Measurements from ENCODE around the gene DPYSL4.

DPYSL4 gene

DNA sequence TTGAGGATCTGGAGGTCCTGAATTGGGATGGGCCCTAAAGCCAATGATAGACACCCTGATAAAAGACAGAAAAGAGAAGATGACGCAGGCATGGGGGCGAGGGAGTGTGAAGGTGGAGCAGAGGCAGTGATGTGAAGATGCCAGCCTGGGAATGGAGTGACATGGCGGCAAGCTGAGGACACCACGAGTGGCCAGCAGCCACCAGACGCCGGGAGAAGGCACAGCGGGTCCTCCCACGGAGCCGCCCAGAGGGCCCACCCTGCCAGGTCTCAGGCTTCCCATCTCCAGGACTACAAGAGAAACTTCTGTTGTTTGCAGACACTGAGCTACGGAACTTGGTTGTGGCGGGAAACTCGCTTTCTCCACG, 44.9 kb downstream of the DPYSL4 start:
- DNase-seq (ENCODE audit: extremely low read depth, low read depth): no peak
- TF ChIP-seq, protein P1, sequence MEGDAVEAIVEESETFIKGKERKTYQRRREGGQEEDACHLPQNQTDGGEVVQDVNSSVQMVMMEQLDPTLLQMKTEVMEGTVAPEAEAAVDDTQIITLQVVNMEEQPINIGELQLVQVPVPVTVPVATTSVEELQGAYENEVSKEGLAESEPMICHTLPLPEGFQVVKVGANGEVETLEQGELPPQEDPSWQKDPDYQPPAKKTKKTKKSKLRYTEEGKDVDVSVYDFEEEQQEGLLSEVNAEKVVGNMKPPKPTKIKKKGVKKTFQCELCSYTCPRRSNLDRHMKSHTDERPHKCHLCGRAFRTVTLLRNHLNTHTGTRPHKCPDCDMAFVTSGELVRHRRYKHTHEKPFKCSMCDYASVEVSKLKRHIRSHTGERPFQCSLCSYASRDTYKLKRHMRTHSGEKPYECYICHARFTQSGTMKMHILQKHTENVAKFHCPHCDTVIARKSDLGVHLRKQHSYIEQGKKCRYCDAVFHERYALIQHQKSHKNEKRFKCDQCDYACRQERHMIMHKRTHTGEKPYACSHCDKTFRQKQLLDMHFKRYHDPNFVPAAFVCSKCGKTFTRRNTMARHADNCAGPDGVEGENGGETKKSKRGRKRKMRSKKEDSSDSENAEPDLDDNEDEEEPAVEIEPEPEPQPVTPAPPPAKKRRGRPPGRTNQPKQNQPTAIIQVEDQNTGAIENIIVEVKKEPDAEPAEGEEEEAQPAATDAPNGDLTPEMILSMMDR (IDR thresholded peaks at IDR 0.05; ENCODE audit: low read depth, low read length, missing control alignments): no peak
- H3K4me3 ChIP-seq (replicated peaks; ENCODE audit: low read depth, low read length): no peak overlapping the region

DNA sequence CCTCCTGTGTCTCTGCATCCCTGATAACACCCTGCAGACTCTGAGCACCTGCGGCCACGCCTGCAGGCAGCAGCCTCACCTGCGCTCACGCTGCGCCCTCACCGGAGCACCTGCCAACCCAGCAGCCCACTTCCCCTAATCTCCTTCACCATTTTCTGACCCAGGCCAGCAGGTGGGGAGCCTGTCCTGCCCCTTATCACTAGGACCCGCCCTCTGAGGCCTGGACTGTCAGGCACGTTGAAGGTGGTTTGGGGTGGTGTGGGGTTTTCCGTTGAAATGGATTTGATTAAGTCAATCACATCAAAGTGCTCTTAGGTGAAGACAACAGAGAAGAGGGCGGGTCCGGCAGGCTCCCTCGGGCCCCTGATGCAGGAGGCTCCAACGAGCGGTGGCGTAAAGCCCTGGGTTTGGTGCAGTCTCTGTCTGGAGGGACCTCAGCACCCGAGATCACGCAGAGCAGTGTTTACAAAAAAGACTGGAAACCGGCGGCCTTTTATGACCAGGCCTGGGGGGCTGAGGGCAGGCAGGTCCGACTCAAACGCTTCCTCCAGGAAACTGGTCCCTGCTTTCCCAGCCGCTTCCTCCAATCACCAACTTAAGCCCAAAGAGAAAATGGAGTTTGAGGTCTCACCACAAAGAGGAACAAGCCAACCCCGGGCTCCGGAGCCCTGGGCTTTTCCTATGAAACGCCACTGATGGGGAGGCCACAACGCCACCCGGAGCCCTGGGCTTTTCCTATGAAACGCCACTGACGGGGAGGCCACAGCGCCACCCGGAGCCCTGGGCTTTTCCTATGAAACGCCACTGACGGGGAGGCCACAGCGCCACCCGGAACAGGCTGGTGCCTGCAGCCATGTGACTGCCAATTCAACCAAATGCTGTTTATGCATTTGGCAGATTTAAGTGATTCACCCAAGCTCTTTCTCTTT, 45.5 kb downstream of the DPYSL4 start:
- no peak overlapping the region for H3K4me3 ChIP-seq (replicated peaks; ENCODE audit: low read depth, low read length)
- TF ChIP-seq, protein P1 (IDR thresholded peaks at IDR 0.05; ENCODE audit: low read depth, low read length, missing control alignments): no peak
- DNase-seq (ENCODE audit: extremely low read depth, low read depth): no peak

DNA sequence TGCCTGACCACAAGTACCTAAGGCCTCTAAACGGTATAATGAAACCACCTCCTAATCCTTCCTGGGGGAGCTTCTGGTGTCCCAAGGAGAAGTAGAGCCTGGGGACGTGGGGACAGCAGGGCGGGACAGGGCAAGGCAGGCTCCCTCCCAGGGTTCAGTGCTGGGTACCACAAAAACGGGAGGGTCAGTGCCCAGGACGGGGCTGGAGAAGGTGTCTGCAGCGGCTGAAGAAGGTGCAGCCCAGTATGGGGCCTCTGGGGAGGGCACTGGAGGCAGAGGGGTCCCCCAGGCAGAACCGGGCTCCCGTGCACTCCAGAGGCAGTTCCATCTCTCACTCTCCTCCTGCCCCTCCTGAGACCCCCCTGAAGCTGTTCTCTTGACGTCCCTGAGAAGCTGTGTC, 46.2 kb downstream of the DPYSL4 start:
- TF ChIP-seq, protein P1 (IDR thresholded peaks at IDR 0.05; ENCODE audit: low read depth, low read length, missing control alignments): no peak
- H3K4me3 ChIP-seq (replicated peaks; ENCODE audit: low read depth, low read length): no peak overlapping the region
- DNase-seq (ENCODE audit: extremely low read depth, low read depth): no peak

DNA sequence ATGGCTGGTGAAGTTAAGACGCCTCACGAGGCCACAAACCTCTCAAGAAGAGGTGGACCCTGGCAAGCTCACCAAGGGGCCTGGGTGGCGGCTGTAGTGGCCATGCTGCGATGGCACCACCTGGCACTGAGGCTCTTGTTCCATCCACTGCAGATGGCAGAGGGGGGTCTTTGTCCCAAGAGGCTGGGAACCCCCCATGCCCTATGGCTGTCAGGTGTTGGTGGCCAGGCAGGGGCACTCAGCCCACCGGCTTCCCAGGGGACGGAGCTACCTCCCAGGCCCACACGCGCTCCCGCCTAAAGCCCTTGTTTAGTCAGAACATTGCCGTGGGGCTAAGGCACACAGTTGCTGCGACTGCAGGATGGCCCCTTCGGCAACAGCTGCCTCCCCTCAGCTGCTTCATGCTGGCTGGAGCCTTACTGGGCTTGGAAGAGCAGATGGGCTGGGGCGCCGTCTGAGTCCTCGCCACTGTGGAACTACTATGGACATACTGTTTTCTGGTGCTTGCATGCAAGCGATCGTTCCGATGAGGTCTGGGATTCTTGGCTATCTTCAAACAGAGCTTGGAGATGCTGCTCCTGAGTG, 46.8 kb downstream of the DPYSL4 start:
- H3K4me3 ChIP-seq (replicated peaks; ENCODE audit: low read depth, low read length): no peak overlapping the region
- DNase-seq (ENCODE audit: extremely low read depth, low read depth): no peak
- TF ChIP-seq, protein P1 (IDR thresholded peaks at IDR 0.05; ENCODE audit: low read depth, low read length, missing control alignments): no peak

DNA sequence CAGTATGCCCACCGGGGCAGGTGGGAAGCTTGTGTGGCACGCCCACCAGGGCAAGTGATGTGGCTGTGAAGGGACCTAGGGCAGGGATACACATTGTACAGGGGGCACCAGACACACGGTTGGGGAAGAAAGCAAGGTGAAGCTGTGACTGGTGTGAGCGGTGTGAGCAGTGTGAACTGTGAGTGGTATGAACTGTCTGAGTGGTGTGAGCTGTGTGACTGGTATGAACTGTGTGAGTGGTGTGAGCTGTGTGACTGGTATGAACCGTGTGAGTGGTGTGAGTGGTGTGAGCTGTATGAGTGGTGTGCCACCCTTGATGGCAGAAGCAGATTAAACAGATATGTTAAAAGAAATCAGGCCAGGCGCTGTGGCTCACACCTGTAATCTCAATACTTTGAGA, 48.1 kb downstream of the DPYSL4 start:
- DNase-seq (ENCODE audit: extremely low read depth, low read depth): no peak
- no peak overlapping the region for H3K4me3 ChIP-seq (replicated peaks; ENCODE audit: low read depth, low read length)
- TF ChIP-seq, protein P1 (IDR thresholded peaks at IDR 0.05; ENCODE audit: low read depth, low read length, missing control alignments): no peak

DNA sequence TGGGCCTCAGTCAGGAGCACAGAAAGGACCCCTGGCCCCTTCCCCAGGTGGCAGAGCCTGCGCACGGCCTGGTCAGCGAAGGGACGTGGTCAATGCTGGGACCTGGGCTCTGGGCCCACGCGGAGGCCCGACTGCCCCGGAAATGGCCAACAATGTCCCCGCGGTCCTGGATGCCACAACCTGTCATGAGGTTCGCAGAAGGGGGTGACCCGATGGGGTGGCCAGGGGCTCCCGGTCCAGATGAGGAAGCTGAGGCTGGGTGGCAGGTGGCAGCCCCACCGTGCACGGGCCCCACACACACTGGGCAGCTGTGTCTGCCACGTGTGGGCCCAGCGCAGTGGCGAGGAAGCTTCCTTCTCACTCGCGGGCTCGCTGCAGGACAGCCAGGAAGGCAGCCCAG, 49.4 kb downstream of the DPYSL4 start:
- TF ChIP-seq, protein P1 (IDR thresholded peaks at IDR 0.05; ENCODE audit: low read depth, low read length, missing control alignments): no peak
- no peak for DNase-seq (ENCODE audit: extremely low read depth, low read depth)
- no peak overlapping the region for H3K4me3 ChIP-seq (replicated peaks; ENCODE audit: low read depth, low read length)

Measured in HFF-Myc (cell line).